Smooth muscle cell (in vitro differentiated cells): ENCODE results near the gene MIF4GD. TPM values are rescaled to one million over a fixed set of nuclear protein-coding genes. Genes with fewer than 3 reads are reported as not detected.

ENCODE experiments used
- DNase-seq: peaks from one replicate; lab custom pipeline; 2025; ENCODE audit not compliant: unreplicated experiment; lab: John Stamatoyannopoulos, UW
- H2AFZ ChIP-seq: fragments of 200-600 bp; sonication (generic); 2 replicates; pipeline ENCODE4 v1.6.0; 2016; ENCODE audit warnings: antibody characterized with exemption, low read depth, mild to moderate bottlenecking
- H3F3A ChIP-seq: fragments of 200-600 bp; sonication (generic); 2 replicates; pipeline ENCODE4 v1.6.0; 2017; ENCODE audit warnings: antibody characterized with exemption, low read depth
- H3K27ac ChIP-seq: fragments of 200-600 bp; sonication (generic); 2 replicates; pipeline ENCODE4 v1.5.1; 2016; ENCODE audit warnings: low read depth, mild to moderate bottlenecking
- H3K27me3 ChIP-seq: fragments of 200-600 bp; sonication (generic); 2 replicates; pipeline ENCODE4 v1.6.1; 2016; ENCODE audit warnings: low read depth, mild to moderate bottlenecking
- H3K36me3 ChIP-seq: fragments of 200-600 bp; sonication (generic); 2 replicates; pipeline ENCODE4 v1.5.1; 2016; ENCODE audit warnings: low read depth
- H3K4me1 ChIP-seq: fragments of 200-600 bp; sonication (generic); 2 replicates; pipeline ENCODE4 v1.5.1; 2016; ENCODE audit warnings: low read depth
- H3K4me2 ChIP-seq: fragments of 200-600 bp; sonication (generic); 2 replicates; pipeline ENCODE4 v1.6.0; 2016; ENCODE audit warnings: mild to moderate bottlenecking
- H3K4me3 ChIP-seq: fragments of 200-600 bp; sonication (generic); 2 replicates; pipeline ENCODE4 v1.5.1; 2016; ENCODE audit warnings: mild to moderate bottlenecking
- H3K79me2 ChIP-seq: fragments of 200-600 bp; sonication (generic); 2 replicates; pipeline ENCODE4 v1.6.0; 2016; ENCODE audit warnings: low read depth, mild to moderate bottlenecking
- H3K9ac ChIP-seq: fragments of 200-600 bp; sonication (generic); 2 replicates; pipeline ENCODE4 v1.6.0; 2016; ENCODE audit warnings: low read depth
- H3K9me3 ChIP-seq: fragments of 200-600 bp; sonication (generic); replicated peaks from 2 replicates; pipeline ENCODE4 v1.5.1; 2016; ENCODE audit warnings: low read depth
- H4K20me1 ChIP-seq: fragments of 200-600 bp; sonication (generic); 2 replicates; pipeline ENCODE4 v1.6.0; 2016; ENCODE audit warnings: low read depth
- WGBS: methylation state at CpG from one replicate; pipeline ENCODE4 v1.1.7; 2016; ENCODE audit warnings: low lambda C conversion rate; 5-methylcytosine and 5-hydroxymethylcytosine counted together
- polyA plus RNA-seq: library from polyadenylated mRNA; unstranded; fragments of >200 nt; fragmentation: Nextera tagmentation; extraction: Ambion mirVana; gene quantifications from 2 replicates; pipeline ENCODE4 v1.2.1, GENCODE V29; 2016
- total RNA-seq: library from RNA; depleted of rRNA; stranded (reverse); fragments of >200 nt; gene quantifications from 2 replicates; pipeline ENCODE4 v1.2.3, GENCODE V29; 2014
- TF ChIP-seq, protein P1 (sequence below): fragments of 200-600 bp; sonication (generic); IDR thresholded peaks from 2 replicates; pipeline ENCODE4 v1.5.1; 2017; ENCODE audit warnings: borderline replicate concordance, mild to moderate bottlenecking, antibody characterized with exemption; ENCODE audit not compliant: insufficient read depth, poor library complexity, severe bottlenecking

The MIF4GD gene
- total and polyA plus RNA-seq, 2 experiments from 2014 or later, result 5.3 to 17.0 TPM

DNA sequence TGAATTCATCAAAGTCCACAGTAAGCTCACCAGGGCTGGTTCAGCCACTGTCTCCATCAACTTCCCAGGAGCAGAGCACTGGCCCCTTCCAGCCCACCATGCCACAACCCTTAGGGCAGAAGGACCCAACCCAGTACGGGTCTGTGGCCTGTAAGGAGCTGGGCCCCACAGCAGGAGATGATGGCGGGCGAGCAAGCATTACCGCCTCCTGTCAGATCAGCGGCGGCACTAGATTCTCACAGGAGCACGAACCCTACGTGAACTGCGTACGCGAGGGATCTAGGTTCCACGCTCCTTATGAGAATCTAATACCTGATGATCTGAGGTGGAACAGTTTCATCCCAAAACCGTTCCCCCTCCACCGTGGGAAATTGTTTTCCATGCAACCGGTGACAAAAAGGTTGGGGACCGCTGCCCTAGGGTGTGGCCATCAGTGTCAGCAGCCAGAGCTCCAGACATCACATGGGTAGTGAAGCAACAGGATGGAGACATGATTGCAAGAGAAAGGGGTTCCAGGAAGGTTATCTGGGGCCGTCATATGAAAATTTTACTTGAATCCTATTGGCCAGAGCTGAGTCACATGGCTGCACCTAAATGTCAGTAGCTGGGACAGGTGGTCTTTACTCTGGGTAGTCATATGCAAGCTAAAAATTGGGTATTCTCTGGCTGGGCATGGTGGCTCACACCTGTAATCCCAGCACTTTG, 30.6 kb upstream of the MIF4GD start:
- Histone ChIP-seq H3K9me3 (no peaks in the 10 kb centered on the region), H2AFZ (no peak overlapping the region), H3K4me2 (no peak overlapping the region), H3K4me3 (no peak overlapping the region), H4K20me1 (no peaks in the 10 kb centered on the region), H3K27ac (no peak overlapping the region), H3K27me3 (no peaks in the 10 kb centered on the region), H3F3A (no peaks in the 10 kb centered on the region), H3K4me1 (no peaks in the 10 kb centered on the region), H3K36me3 (no peaks in the 10 kb centered on the region), H3K9ac (no peak overlapping the region), H3K79me2 (no peaks in the 10 kb centered on the region)
- WGBS, result 88% methylated on average over 17 of the region's 17 CpGs
- DNase-seq, result no peak
- TF ChIP-seq, protein P1, sequence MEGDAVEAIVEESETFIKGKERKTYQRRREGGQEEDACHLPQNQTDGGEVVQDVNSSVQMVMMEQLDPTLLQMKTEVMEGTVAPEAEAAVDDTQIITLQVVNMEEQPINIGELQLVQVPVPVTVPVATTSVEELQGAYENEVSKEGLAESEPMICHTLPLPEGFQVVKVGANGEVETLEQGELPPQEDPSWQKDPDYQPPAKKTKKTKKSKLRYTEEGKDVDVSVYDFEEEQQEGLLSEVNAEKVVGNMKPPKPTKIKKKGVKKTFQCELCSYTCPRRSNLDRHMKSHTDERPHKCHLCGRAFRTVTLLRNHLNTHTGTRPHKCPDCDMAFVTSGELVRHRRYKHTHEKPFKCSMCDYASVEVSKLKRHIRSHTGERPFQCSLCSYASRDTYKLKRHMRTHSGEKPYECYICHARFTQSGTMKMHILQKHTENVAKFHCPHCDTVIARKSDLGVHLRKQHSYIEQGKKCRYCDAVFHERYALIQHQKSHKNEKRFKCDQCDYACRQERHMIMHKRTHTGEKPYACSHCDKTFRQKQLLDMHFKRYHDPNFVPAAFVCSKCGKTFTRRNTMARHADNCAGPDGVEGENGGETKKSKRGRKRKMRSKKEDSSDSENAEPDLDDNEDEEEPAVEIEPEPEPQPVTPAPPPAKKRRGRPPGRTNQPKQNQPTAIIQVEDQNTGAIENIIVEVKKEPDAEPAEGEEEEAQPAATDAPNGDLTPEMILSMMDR, result no peak

GRCh38 chr17:75301049-75301448, 30.0 kb upstream of the MIF4GD start:
- Histone ChIP-seq H2AFZ (no peak overlapping the region), H3K4me3 (no peak overlapping the region), H3K9ac (no peak overlapping the region), H3K79me2 (no peaks in the 10 kb centered on the region), H4K20me1 (no peaks in the 10 kb centered on the region), H3K4me1 (no peaks in the 10 kb centered on the region), H3K27me3 (no peaks in the 10 kb centered on the region), H3K9me3 (no peaks in the 10 kb centered on the region), H3K27ac (no peak overlapping the region), H3F3A (no peaks in the 10 kb centered on the region), H3K4me2 (no peak overlapping the region), H3K36me3 (no peaks in the 10 kb centered on the region)
- no peak for DNase-seq
- TF ChIP-seq, protein P1, result no peak
- 90% methylated on average over 9 of the region's 9 CpGs for WGBS

DNA sequence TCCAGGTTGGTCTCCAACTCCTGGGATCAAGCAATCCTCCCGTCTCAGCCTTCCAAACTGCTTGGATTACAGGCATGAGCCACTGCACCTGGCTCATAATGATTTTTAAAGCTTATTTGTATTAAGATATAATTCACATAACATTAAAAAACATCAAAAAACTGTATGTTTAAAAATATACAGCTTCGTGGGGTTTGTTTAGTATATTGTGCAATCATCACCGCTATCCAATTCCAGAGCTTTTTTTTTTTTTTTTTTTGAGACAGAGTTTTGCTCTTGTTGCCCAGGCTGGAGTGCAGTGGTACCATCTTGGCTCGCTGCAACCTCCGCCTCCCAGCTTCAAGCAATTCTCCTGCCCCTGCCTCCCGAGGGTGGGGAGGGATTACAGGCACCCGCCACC, 29.2 kb upstream of the MIF4GD start:
- TF ChIP-seq, protein P1, result no peak
- Histone ChIP-seq H3K9ac (no peak overlapping the region), H2AFZ (no peak overlapping the region), H3K27me3 (no peaks in the 10 kb centered on the region), H3K4me1 (no peaks in the 10 kb centered on the region), H3K4me3 (no peak overlapping the region), H3K36me3 (no peaks in the 10 kb centered on the region), H3K27ac (no peak overlapping the region), H3K4me2 (no peak overlapping the region), H3K79me2 (no peaks in the 10 kb centered on the region), H3F3A (no peaks in the 10 kb centered on the region), H3K9me3 (no peaks in the 10 kb centered on the region), H4K20me1 (no peaks in the 10 kb centered on the region)
- WGBS, result 70% methylated on average over 7 of the region's 7 CpGs
- DNase-seq, result no peak
